Measurements from ENCODE around the gene NCOA5. TPM values are rescaled to one million over a fixed set of nuclear protein-coding genes. Genes with fewer than 3 reads are reported as not detected.

Gene NCOA5
- total RNA-seq = 16.0 and 30.4 TPM in 2 replicates

DNA sequence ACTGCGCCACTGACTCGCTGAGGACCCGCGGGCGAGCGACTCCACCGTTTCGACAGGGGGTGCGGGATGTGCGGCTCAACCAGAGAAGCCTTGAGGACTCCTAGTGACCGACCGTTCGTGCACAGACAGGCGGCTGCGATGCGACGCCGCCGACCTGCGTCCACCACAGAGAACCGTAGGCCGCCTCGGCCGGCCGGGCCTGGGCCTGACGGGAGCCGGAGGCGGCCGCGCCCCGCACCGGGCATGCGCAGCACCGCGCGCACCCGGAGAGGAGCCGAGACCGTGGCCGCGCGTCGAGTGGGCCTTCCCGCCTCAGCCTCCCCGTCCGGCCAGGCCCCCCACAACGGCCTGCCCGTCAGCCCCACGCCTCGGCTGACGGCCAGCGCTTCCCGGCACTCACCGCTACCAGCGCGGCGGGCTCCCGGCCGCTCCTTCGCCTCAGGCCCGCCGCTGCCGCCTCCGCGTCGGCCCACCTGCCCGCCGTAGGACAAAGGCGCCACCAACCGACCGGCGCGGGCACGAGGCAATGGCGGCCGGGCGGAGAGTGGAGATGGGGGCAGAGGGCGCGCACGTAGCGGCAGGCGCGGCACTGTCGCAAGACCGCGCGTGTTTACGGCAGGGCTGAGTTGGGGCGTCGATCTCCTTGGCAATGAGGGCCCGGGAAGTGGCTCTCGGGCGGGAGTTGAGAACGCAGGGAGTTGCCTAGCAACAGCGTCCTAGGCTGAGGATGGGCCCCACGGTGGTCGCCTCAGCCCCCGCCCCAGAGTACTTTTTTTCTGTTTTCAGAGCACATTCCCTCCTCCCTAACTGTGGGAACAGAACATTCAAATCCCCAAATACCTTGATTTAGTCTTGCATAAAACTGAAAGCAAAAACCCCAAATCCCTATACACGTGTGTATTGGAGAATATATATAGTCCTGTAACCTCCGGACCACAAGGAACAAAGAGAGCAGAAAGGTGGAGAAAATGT is at the start of gene NCOA5:
Gene NCOA5, minus strand, starts transcription at position 546 of the 972 bp plus-strand sequence. CDS start 10,538 bp downstream, outside the sequence.

DNA sequence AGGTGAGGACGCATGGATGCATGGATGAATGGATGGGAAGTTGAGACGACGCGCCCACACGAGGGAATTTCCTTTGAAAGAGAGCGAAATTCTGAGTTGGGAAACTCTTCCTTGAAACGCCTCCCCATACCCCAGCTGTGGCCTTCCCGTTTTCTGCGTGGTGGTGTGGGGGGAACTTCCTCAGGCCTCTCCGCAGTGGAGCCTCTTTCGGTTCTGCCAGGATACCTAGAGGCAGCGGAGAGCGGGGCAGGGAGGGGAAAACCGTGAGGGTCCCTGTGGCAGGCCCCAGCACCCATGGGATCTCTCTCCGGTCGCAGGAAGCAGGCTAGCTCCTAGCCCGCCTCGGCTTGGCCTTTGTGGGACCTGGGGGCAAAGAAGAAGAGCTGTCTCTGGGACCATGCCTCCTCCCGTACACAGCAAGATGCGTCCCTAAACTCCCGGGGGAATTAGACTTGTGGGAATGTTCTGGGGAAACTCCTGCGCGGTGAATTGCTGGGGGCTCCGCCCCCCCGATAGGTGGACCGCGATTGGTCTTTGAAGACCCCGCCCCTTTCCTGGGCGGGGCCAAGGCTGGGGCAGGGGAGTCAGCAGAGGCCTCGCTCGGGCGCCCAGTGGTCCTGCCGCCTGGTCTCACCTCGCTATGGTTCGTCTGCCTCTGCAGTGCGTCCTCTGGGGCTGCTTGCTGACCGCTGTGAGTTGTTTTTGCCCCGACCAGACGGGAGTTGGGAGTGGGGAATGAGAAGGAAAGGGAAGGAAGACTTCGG is 28.1 kb upstream of the NCOA5 start, which contains the start of gene CD40:
Gene CD40, plus strand, starts transcription at position 611 of the 764 bp plus-strand sequence. Its CDS starts 30 bp downstream, at position 641.

DNA sequence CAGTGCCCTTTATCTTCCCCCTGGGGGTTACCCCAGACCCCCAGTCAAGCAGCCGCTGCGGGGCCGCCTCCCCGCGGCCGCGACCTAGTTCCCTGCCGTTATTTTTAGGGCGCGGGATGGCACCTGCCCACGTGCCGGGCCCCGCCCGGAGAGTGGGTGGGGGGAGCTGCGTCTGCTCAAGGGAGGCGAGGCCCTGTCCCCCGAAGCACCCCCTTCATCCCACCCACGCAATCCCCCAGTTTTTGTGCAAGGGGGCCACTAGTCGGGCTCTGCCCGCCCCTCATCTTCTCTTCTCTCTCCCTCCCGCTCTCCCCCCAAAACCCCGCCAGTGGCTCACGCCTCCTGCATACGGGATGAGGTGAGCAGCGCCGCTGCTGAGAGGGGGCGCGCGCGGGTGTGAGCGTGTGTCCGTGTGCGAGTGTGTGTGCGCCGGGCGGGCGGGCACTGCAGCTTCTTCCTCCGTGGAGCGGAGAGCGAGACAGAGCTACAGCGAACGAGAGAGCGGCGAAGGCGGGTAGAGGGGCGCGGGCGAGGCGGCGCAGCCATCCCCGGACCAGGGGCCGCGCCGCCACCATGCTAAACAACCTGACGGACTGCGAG is 60.9 kb downstream of the NCOA5 start, which contains the start of gene SLC12A5:
Gene SLC12A5, plus strand, starts transcription at position 444 of the 600 bp plus-strand sequence. Its CDS starts 130 bp downstream, at position 574.

Other genes with a start within 250 kb of the NCOA5 start
- gene ACOT8, start 232.6 kb downstream of the NCOA5 start, total RNA-seq = 34.9 and 44.6 TPM in 2 replicates
- 3.9 and 5.2 TPM in 2 replicates for gene ZSWIM3, start 232.3 kb downstream of the NCOA5 start, total RNA-seq
- gene ZSWIM1, start 208.7 kb downstream of the NCOA5 start, total RNA-seq = 8.1 and 14.0 TPM in 2 replicates
- gene SPATA25, start 202.3 kb downstream of the NCOA5 start, total RNA-seq = 1.6 and 3.3 TPM in 2 replicates
- gene NEURL2, start 198.8 kb downstream of the NCOA5 start, total RNA-seq = 3.6 and 11.8 TPM in 2 replicates
- 53.5 and 151 TPM in 2 replicates for gene CTSA, start 198.6 kb downstream of the NCOA5 start, total RNA-seq
- gene PLTP, start 177.8 kb downstream of the NCOA5 start, total RNA-seq = 14.6 and 77.5 TPM in 2 replicates
- 14.0 and 15.8 TPM in 2 replicates for gene PCIF1, start 155.3 kb downstream of the NCOA5 start, total RNA-seq
- 16.9 and 32.6 TPM in 2 replicates for gene ZNF335, start 117.8 kb downstream of the NCOA5 start, total RNA-seq
- 0.14 TPM in 1 of 2 replicates, not detected in the other for gene MMP9, start 81.1 kb downstream of the NCOA5 start, total RNA-seq
- under 0.01 TPM in 1 of 2 replicates, not detected in the other for gene SLC12A5, start 60.7 kb downstream of the NCOA5 start, total RNA-seq
- 0.57 and 0.66 TPM in 2 replicates for gene CD40, start 28.4 kb upstream of the NCOA5 start, total RNA-seq
- not detected in 2 replicates for gene CDH22, start 218.5 kb upstream of the NCOA5 start, total RNA-seq